ENCODE results near the gene UPP2. TPM values are rescaled to one million over a fixed set of nuclear protein-coding genes. Genes with fewer than 3 reads are reported as not detected.

Gene UPP2
- polyA plus RNA-seq, 1 experiment: not detected

DNA sequence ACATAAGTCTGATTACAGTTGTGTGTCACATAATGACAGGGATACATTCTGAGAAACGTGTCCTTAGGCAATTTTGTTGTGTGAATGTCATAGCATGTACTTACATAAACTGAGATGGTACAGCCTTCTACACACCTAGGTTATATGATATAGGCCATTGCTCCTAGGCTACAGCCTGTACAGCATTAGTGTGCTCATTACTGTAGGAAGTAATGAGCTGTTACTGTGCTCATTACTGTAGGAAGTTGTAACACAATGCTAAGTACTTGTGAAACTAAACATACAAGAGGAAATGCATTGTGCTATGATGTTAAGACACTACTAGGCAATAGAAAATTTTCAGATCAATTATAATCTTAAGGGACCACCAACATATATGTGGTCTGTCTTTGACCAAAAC lies 72.8 kb downstream of the UPP2 start:
- ChIA-PET POLR2A (no interaction called here), CTCF (interaction anchor here (0.8 to 1.5 kb wide), 2 partner anchors 572 to 580 kb away, joined by 3 read pairs; no protein-coding TSS in a partner anchor)
- Histone ChIP-seq H3K4me3 (ENCODE audit: low read depth, low read length) (no peak overlapping the region), H3K9me3 (ENCODE audit: control insufficient read depth, insufficient read depth, low read length) (no peaks in the 10 kb centered on the region), H3K27ac (ENCODE audit: low read depth, low read length) (no peak overlapping the region), H3K27me3 (ENCODE audit: control insufficient read depth, insufficient read depth, low read length) (no peaks in the 10 kb centered on the region)
- TF ChIP-seq, protein P1, sequence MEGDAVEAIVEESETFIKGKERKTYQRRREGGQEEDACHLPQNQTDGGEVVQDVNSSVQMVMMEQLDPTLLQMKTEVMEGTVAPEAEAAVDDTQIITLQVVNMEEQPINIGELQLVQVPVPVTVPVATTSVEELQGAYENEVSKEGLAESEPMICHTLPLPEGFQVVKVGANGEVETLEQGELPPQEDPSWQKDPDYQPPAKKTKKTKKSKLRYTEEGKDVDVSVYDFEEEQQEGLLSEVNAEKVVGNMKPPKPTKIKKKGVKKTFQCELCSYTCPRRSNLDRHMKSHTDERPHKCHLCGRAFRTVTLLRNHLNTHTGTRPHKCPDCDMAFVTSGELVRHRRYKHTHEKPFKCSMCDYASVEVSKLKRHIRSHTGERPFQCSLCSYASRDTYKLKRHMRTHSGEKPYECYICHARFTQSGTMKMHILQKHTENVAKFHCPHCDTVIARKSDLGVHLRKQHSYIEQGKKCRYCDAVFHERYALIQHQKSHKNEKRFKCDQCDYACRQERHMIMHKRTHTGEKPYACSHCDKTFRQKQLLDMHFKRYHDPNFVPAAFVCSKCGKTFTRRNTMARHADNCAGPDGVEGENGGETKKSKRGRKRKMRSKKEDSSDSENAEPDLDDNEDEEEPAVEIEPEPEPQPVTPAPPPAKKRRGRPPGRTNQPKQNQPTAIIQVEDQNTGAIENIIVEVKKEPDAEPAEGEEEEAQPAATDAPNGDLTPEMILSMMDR (IDR thresholded peaks at IDR 0.05; ENCODE audit: low read depth, low read length): no peak
- DNase-seq (ENCODE audit: low read depth, low spot score): no peak

DNA sequence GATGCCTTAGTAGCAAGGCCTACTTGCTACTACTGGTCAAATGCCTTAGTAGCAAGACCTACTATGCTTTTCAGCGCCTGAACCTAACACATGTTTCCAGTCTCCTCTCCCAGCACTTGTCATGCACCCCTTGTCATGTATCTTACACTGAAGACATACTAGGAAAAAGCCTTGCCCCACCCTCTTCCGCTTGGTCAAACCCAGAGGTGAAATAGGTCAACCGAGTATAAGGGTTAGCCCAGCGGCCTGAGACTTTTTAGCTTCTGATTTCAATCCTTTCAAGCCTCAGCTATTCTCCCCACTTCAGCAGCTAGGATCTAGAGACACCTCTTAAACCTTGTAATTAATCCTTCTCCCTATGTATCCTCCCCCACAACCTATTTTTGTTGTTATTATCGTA lies 73.3 kb downstream of the UPP2 start:
- Histone ChIP-seq H3K27ac (ENCODE audit: low read depth, low read length) (no peak overlapping the region), H3K4me3 (ENCODE audit: low read depth, low read length) (no peak overlapping the region), H3K27me3 (ENCODE audit: control insufficient read depth, insufficient read depth, low read length) (no peaks in the 10 kb centered on the region), H3K9me3 (ENCODE audit: control insufficient read depth, insufficient read depth, low read length) (no peaks in the 10 kb centered on the region)
- CTCF ChIA-PET: interaction anchor here (0.8 to 1.5 kb wide), 2 partner anchors 571 to 579 kb away, joined by 3 read pairs; no protein-coding TSS in a partner anchor
- TF ChIP-seq, protein P1 (IDR thresholded peaks at IDR 0.05; ENCODE audit: low read depth, low read length): no peak
- POLR2A ChIA-PET: no interaction called here
- no peak for DNase-seq (ENCODE audit: low read depth, low spot score)

DNA sequence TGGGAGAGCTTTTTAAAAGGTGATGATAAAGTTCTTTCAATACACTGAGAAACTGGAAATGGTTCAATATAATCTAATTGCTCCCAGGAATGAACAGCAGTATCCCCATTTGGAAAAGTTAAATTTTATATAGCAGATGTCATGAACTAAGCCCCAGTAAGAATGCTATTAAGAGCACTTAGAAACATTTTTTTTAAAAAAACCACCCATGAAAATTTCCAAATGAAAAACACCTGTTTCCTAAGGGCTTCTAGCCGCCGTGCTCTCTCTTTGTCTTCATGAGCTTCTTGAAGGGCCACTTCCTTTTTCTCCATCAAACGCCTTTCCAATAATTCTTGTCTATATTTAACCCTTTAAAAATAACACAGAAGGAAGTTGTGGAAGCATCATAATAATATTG lies 77.0 kb downstream of the UPP2 start:
- no peaks in the 10 kb centered on the region for H3K27me3 ChIP-seq (ENCODE audit: control insufficient read depth, insufficient read depth, low read length)
- CTCF ChIA-PET: interaction anchor here (0.6 to 5.3 kb wide), 5 partner anchors 430 to 575 kb away, joined by 3 to 73 read pairs (median 12); no protein-coding TSS in a partner anchor
- TF ChIP-seq, protein P1 (IDR thresholded peaks at IDR 0.05; ENCODE audit: low read depth, low read length): no peak
- POLR2A ChIA-PET: no interaction called here
- H3K9me3 ChIP-seq (ENCODE audit: control insufficient read depth, insufficient read depth, low read length): no peaks in the 10 kb centered on the region
- H3K4me3 ChIP-seq (ENCODE audit: low read depth, low read length): no peak overlapping the region
- DNase-seq (ENCODE audit: low read depth, low spot score): no peak
- no peak overlapping the region for H3K27ac ChIP-seq (ENCODE audit: low read depth, low read length)

DNA sequence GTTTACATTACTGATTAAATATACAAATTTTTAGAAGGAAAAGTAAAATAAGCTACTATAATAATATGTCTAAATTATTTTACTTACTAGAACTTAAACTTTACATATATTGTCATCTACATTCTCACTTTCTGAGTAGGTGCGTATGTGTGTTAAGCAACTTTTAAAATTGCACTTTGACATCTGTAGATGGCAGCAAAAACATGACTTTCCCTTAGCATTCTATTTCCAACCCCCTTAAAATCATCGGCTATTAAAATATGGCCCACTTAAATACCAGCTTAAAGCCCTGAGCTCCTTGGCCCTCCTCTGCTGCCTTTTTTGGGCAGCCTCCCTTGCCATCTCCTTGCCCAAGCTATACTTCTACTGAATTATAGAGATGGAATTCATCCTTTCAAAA lies 78.0 kb downstream of the UPP2 start:
- POLR2A ChIA-PET: no interaction called here
- CTCF ChIA-PET: interaction anchor here (0.5 to 5.3 kb wide), 12 partner anchors 11 to 574 kb away, joined by 3 to 73 read pairs (median 6); no protein-coding TSS in a partner anchor
- TF ChIP-seq, protein P1 (IDR thresholded peaks at IDR 0.05; ENCODE audit: low read depth, low read length): peak; percentile 51
- Histone ChIP-seq H3K27me3 (ENCODE audit: control insufficient read depth, insufficient read depth, low read length) (no peaks in the 10 kb centered on the region), H3K9me3 (ENCODE audit: control insufficient read depth, insufficient read depth, low read length) (no peaks in the 10 kb centered on the region), H3K4me3 (ENCODE audit: low read depth, low read length) (no peak overlapping the region), H3K27ac (ENCODE audit: low read depth, low read length) (no peak overlapping the region)
- DNase-seq (ENCODE audit: low read depth, low spot score): no peak

DNA sequence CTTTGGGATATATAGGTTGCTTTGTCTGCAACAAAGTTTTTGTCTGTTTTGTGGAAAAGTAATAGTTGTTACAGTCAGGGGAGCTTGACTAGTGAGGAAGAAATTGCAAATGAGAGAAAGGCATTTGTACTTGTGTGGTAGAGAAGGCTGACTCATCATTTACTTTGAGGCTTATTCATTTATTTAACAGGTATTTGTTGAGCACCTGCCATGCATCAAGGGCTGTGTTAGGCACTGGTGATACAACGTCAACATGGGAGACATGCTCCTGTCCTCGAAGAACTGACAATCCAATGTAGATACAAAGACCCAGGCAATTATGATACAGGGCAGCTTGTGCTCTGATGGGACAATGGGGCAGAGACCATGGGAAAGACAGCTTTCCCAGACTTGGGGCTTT lies 79.5 kb downstream of the UPP2 start:
- DNase-seq (ENCODE audit: low read depth, low spot score): no peak
- H3K27ac ChIP-seq (ENCODE audit: low read depth, low read length): no peak overlapping the region
- no peak overlapping the region for H3K4me3 ChIP-seq (ENCODE audit: low read depth, low read length)
- CTCF ChIA-PET: interaction anchor here (0.7 to 5.3 kb wide), 2 partner anchors 9 to 572 kb away, joined by 4 to 73 read pairs; no protein-coding TSS in a partner anchor
- POLR2A ChIA-PET: no interaction called here
- TF ChIP-seq, protein P1 (IDR thresholded peaks at IDR 0.05; ENCODE audit: low read depth, low read length): no peak
- H3K9me3 ChIP-seq (ENCODE audit: control insufficient read depth, insufficient read depth, low read length): no peaks in the 10 kb centered on the region
- H3K27me3 ChIP-seq (ENCODE audit: control insufficient read depth, insufficient read depth, low read length): no peaks in the 10 kb centered on the region

Data from AG04450 (cell line).